A549 (cell line): ENCODE data around the gene LDLRAD3. TPM values are rescaled to one million over a fixed set of nuclear protein-coding genes. Genes with fewer than 3 reads are reported as not detected.

ENCODE experiments used
- ATAC-seq, 2 experiments: fragments of 200-7000 bp in 1 of 2; fragments of >200 bp in 1 of 2; cut with Nextera tagmentation in 1 of 2; cut with Tn5 transposase in 1 of 2; 3 replicates each; pipeline versions ENCODE4 v1.8.0 to v1.9.1; 2018 to 2020; ENCODE audit warnings: mild to moderate bottlenecking in 1 of 2, moderate library complexity in 1 of 2
- CTCF ChIA-PET: fragments of 300-600 bp; sonication (Branson Sonifier 250); formaldehyde crosslinking; extraction: SDS; loops from one replicate; lab custom pipeline; 2021; ENCODE audit warnings: antibody characterized with exemption, inconsistent platforms; lab: Yijun Ruan, JAX
- POLR2A ChIA-PET: fragments of 350-600 bp; formaldehyde crosslinking; extraction: SDS; loops from one replicate; lab custom pipeline; 2021; ENCODE audit warnings: antibody characterized with exemption, inconsistent platforms; lab: Yijun Ruan, JAX
- DNase-seq, 2 experiments: peaks; one replicate each; pipeline versions ENCODE4 v3.0.0 to v3.0.0-alpha.2; 2011 to 2016; ENCODE audit warnings: low read depth in 1 of 2, low spot score in 1 of 2
- FAIRE-seq: peaks from 2 replicates; lab custom pipeline; 2011; peaks lifted over from hg19 to GRCh38; lab: Jason Lieb, UNC
- H3K27ac ChIP-seq, 2 experiments: fragments of >200 bp; sonication (Bioruptor Twin); formaldehyde crosslinking; 3 replicates each; pipeline ENCODE4 v1.5.1; 2016 to 2017
- H3K4me1 ChIP-seq: fragments of >200 bp; sonication (Bioruptor Twin); formaldehyde crosslinking; 3 replicates; pipeline ENCODE4 v1.6.1; 2016
- H3K4me2 ChIP-seq: fragments of >200 bp; sonication (Bioruptor Twin); formaldehyde crosslinking; 3 replicates; pipeline ENCODE4 v1.6.1; 2016
- H3K4me3 ChIP-seq: fragments of >200 bp; sonication (Bioruptor Twin); formaldehyde crosslinking; 3 replicates; pipeline ENCODE4 v1.5.1; 2016
- H3K9me3 ChIP-seq: fragments of >200 bp; sonication (Bioruptor Twin); formaldehyde crosslinking; 3 replicates; pipeline ENCODE4 v1.6.1; 2016
- CBX2 ChIP-seq: fragments of 200-600 bp; sonication (generic); IDR thresholded peaks from 2 replicates; pipeline ENCODE4 v1.6.1; 2016; ENCODE audit warnings: low read depth, mild to moderate bottlenecking, borderline replicate concordance
- CBX8 ChIP-seq: fragments of 200-600 bp; sonication (generic); IDR thresholded peaks from 2 replicates; pipeline ENCODE4 v1.6.1; 2016
- CEBPB ChIP-seq, 2 experiments: fragments of >200 bp in 1 of 2; sonication (Bioruptor Twin) in 1 of 2; formaldehyde crosslinking in 1 of 2; IDR thresholded peaks; 2 replicates each; pipeline ENCODE4 v1.6.1; 2012 to 2016
- CHD4 ChIP-seq: fragments of 200-600 bp; sonication (generic); IDR thresholded peaks from 2 replicates; pipeline ENCODE4 v1.6.1; 2016; ENCODE audit warnings: antibody characterized with exemption, mild to moderate bottlenecking, borderline replicate concordance
- E2F6 ChIP-seq: IDR thresholded peaks from 2 replicates; pipeline ENCODE4 v1.6.1; 2012; ENCODE audit warnings: low read depth, borderline replicate concordance
- EHF ChIP-seq: fragments of 250-450 bp; sonication (Bioruptor Pico); IDR thresholded peaks from 2 replicates; pipeline ENCODE4 v1.5.0; 2020; ENCODE audit warnings: mild to moderate bottlenecking
- EP300 ChIP-seq, 2 experiments: fragments of >200 bp; sonication (Bioruptor Twin); formaldehyde crosslinking; IDR thresholded peaks; 2 replicates in 1 of 2; 3 replicates in 1 of 2; pipeline ENCODE4 v1.6.1; 2016 to 2017
- FOSB ChIP-seq: fragments of 250-450 bp; sonication (Bioruptor Pico); IDR thresholded peaks from 2 replicates; pipeline ENCODE4 v1.5.0; 2020; ENCODE audit warnings: mild to moderate bottlenecking, moderate library complexity
- HDAC2 ChIP-seq: fragments of 200-600 bp; sonication (generic); IDR thresholded peaks from 2 replicates; pipeline ENCODE4 v1.6.1; 2016
- HES2 ChIP-seq: fragments of >200 bp; sonication (Bioruptor Twin); formaldehyde crosslinking; IDR thresholded peaks from 2 replicates; pipeline ENCODE4 v1.6.1; 2016
- HOXA7 ChIP-seq: fragments of 250-450 bp; sonication (Bioruptor Pico); IDR thresholded peaks from 2 replicates; pipeline ENCODE4 v1.5.0; 2020; ENCODE audit warnings: mild to moderate bottlenecking, moderate library complexity
- HOXB13 ChIP-seq: fragments of 250-450 bp; sonication (Bioruptor Pico); IDR thresholded peaks from 2 replicates; pipeline ENCODE4 v1.5.0; 2020; ENCODE audit warnings: low read depth, mild to moderate bottlenecking, moderate library complexity
- MAX ChIP-seq: IDR thresholded peaks from 2 replicates; pipeline ENCODE4 v1.6.1; 2012
- MAZ ChIP-seq: fragments of 150-350 bp; IDR thresholded peaks from 2 replicates; pipeline ENCODE4 v1.6.1; 2014; ENCODE audit warnings: antibody characterized with exemption, low read depth, low read length, borderline replicate concordance
- NFE2L2 ChIP-seq: fragments of 150-350 bp; conservative IDR thresholded peaks from 2 replicates; pipeline ENCODE4 v1.6.1; 2014; ENCODE audit warnings: low read length
- NPAS2 ChIP-seq: fragments of 250-450 bp; sonication (Bioruptor Pico); IDR thresholded peaks from 2 replicates; pipeline ENCODE4 v1.8.0; 2022; ENCODE audit warnings: mild to moderate bottlenecking, moderate library complexity, borderline replicate concordance
- NR3C1 ChIP-seq: fragments of >200 bp; sonication (Bioruptor Twin); formaldehyde crosslinking; IDR thresholded peaks from 3 replicates; pipeline ENCODE4 v1.6.1; 2017
- PBX3 ChIP-seq: IDR thresholded peaks from 2 replicates; pipeline ENCODE4 v1.6.1; 2012
- RAD21 ChIP-seq, 2 experiments: fragments of >200 bp in 1 of 2; sonication (Bioruptor Twin) in 1 of 2; formaldehyde crosslinking in 1 of 2; IDR thresholded peaks in 1 of 2; conservative IDR thresholded peaks in 1 of 2; 2 replicates in 1 of 2; 3 replicates in 1 of 2; pipeline ENCODE4 v1.6.1; 2012 to 2018; ENCODE audit warnings: inconsistent platforms in 1 of 2
- RARB ChIP-seq: fragments of 250-450 bp; sonication (Bioruptor Pico); IDR thresholded peaks from 2 replicates; pipeline ENCODE4 v1.8.0; 2021; ENCODE audit warnings: mild to moderate bottlenecking, moderate library complexity
- RFX5 ChIP-seq: fragments of 450-650 bp; IDR thresholded peaks from 2 replicates; pipeline ENCODE4 v1.7.1; 2014; ENCODE audit warnings: antibody characterized with exemption, mild to moderate bottlenecking, moderate library complexity
- RNF2 ChIP-seq: fragments of 200-600 bp; sonication (generic); IDR thresholded peaks from 2 replicates; pipeline ENCODE4 v1.6.1; 2016; ENCODE audit warnings: low read depth, mild to moderate bottlenecking, antibody characterized with exemption, moderate library complexity, borderline replicate concordance
- SMC3 ChIP-seq: fragments of >200 bp; sonication (Bioruptor Twin); formaldehyde crosslinking; IDR thresholded peaks from 3 replicates; pipeline ENCODE4 v1.6.1; 2018; ENCODE audit warnings: inconsistent platforms
- SREBF2 ChIP-seq: fragments of 450-650 bp; IDR thresholded peaks from 2 replicates; pipeline ENCODE4 v1.6.1; 2014; ENCODE audit warnings: mild to moderate bottlenecking, moderate library complexity
- TFCP2L1 ChIP-seq: fragments of 250-450 bp; sonication (Bioruptor Pico); IDR thresholded peaks from 2 replicates; pipeline ENCODE4 v1.5.0; 2021; ENCODE audit warnings: mild to moderate bottlenecking
- TP53 ChIP-seq: fragments of 250-450 bp; sonication (Bioruptor Pico); IDR thresholded peaks from 2 replicates; pipeline ENCODE4 v1.5.0; 2021; ENCODE audit warnings: mild to moderate bottlenecking, moderate library complexity
- ZFP36 ChIP-seq: fragments of 450-650 bp; IDR thresholded peaks from 2 replicates; pipeline ENCODE4 v1.6.1; 2014; ENCODE audit warnings: borderline replicate concordance; ENCODE audit not compliant: partially characterized antibody
- WGBS: methylation state at CpG from one replicate; pipeline ENCODE4 v1.1.6; 2017; ENCODE audit errors: missing lambda C conversion rate; 5-methylcytosine and 5-hydroxymethylcytosine counted together
- polyA plus RNA-seq, 4 experiments: library from polyadenylated mRNA; depleted of rRNA in 3 of 4; stranded (reverse); fragments of >200 nt; fragmentation: RNase III in 1 of 4; extraction: RNeasy Plus Mini Kit Qiagen cat#74134 plus additional on column Dnase treatment in 1 of 4; gene quantifications; 2 replicates in 3 of 4; 3 replicates in 1 of 4; pipeline ENCODE4 v1.2.3, GENCODE V29; 2011 to 2017

LDLRAD3 gene
- polyA plus RNA-seq, 2 of the 4 experiments (the other 2 are of a cell fraction), result 10.5 to 13.2 TPM

GRCh38 chr11:36222831-36223635, 279.2 kb downstream of the LDLRAD3 start:
- TF ChIP-seq HOXA7 (CRISPR knock-in tag) (no peak), SREBF2 (no peak), MAX (no peak), RFX5 (no peak)
- ChIA-PET POLR2A (no interaction called here), CTCF (interaction anchor here (1.1 to 1.5 kb wide), 2 partner anchors 19 to 24 kb away, joined by 3 to 5 read pairs; no protein-coding TSS in a partner anchor)
- WGBS, result 79% methylated on average over 14 of the region's 14 CpGs
- Histone ChIP-seq H3K4me3 (no peak overlapping the region), H3K9me3 (0 out of 3 replicates have a peak, but pooled peaks cover 3% of the 10 kb centered on the region), H3K4me1 (no peaks in the 10 kb centered on the region), H3K27ac (no peak overlapping the region), H3K4me2 (no peak overlapping the region)
- no peak for DNase-seq
- FAIRE-seq, result no peak
- ATAC-seq, result no peak

GRCh38 chr11:36224209-36224882, 280.5 kb downstream of the LDLRAD3 start:
- POLR2A ChIA-PET, result no interaction called here
- no peak for TF ChIP-seq RAD21 (conservative IDR thresholded peaks at IDR 0.05 in 1 of 2, IDR thresholded peaks at IDR 0.05 in 1 of 2)
- TF ChIP-seq HOXB13, result no peak
- no peak for TF ChIP-seq NR3C1
- no peak for TF ChIP-seq CBX8
- no peak for TF ChIP-seq FOSB (CRISPR knock-in tag)
- TF ChIP-seq NFE2L2, result no peak
- no peak for TF ChIP-seq TP53
- TF ChIP-seq PBX3, result no peak
- TF ChIP-seq ZFP36, result no peak
- TF ChIP-seq E2F6, result no peak
- no peak for TF ChIP-seq TFCP2L1 (CRISPR knock-in tag)
- no peak for TF ChIP-seq EP300 (IDR thresholded peaks at IDR 0.05)
- CTCF ChIA-PET, result interaction anchor here (1.1 to 1.6 kb wide), 3 partner anchors 18 to 93 kb away, joined by 3 to 5 read pairs (median 4); no protein-coding TSS in a partner anchor
- Histone ChIP-seq H3K4me2 (no peak overlapping the region), H3K27ac (no peak overlapping the region), H3K4me1 (no peaks in the 10 kb centered on the region), H3K9me3 (0 out of 3 replicates have a peak, but pooled peaks cover 1% of the 10 kb centered on the region), H3K4me3 (no peak overlapping the region)
- FAIRE-seq (no peak), ATAC-seq (no peak), DNase-seq (no peak)
- WGBS, result 57% methylated on average over 5 of the region's 5 CpGs

- WGBS, result over 99% methylated on average over 14 of the region's 15 CpGs
- Histone ChIP-seq H3K27ac (no peak overlapping the region), H3K4me2 (no peak overlapping the region), H3K4me3 (no peak overlapping the region), H3K9me3 (no peaks in the 10 kb centered on the region), H3K4me1 (no peaks in the 10 kb centered on the region)
- ChIA-PET POLR2A (no interaction called here), CTCF (no interaction called here)
- FAIRE-seq (no peak), DNase-seq (no peak), ATAC-seq (no peak)
- TF ChIP-seq MAZ, result no peak
- TF ChIP-seq SMC3, result no peak
- TF ChIP-seq SREBF2, result no peak
- no peak for TF ChIP-seq HDAC2
- no peak for TF ChIP-seq FOSB (CRISPR knock-in tag)
- TF ChIP-seq HES2, result no peak
- no peak for TF ChIP-seq NPAS2 (CRISPR knock-in tag)
- no peak for TF ChIP-seq TFCP2L1 (CRISPR knock-in tag)
- TF ChIP-seq CBX2, result no peak
- TF ChIP-seq RNF2, result no peak
- TF ChIP-seq CEBPB (IDR thresholded peaks at IDR 0.05), result no peak
- no peak for TF ChIP-seq RARB (CRISPR knock-in tag)
- TF ChIP-seq PBX3, result no peak
- no peak for TF ChIP-seq CHD4
- no peak for TF ChIP-seq CBX8
- no peak for TF ChIP-seq EHF
Observed at GRCh38 chr11:36227044-36227443, 283.2 kb downstream of the LDLRAD3 start.
